Placental epithelial cell (primary cell): ENCODE data around the gene PHC1. TPM values are rescaled to one million over a fixed set of nuclear protein-coding genes. Genes with fewer than 3 reads are reported as not detected.

Source experiments
- total RNA-seq: library from RNA; depleted of rRNA; stranded (reverse); fragments of >200 nt; gene quantifications from 2 replicates; pipeline ENCODE4 v1.2.3, GENCODE V29; 2012

PHC1 gene
- 38.5 and 43.5 TPM in 2 replicates for total RNA-seq

GRCh38 chr12:8914033-8914715, at the start of gene PHC1:
Gene PHC1, plus strand, starts transcription at chr12:8914509. Its CDS starts 3,169 bp downstream, at chr12:8917678.

GRCh38 chr12:8949342-8950220, 35.3 kb downstream of the PHC1 start, which contains the start of gene M6PR:
Gene M6PR, minus strand, starts transcription at chr12:8949645. Its CDS starts 3,241 bp downstream, at chr12:8946404.

GRCh38 chr12:8989413-8989812, 75.1 kb downstream of the PHC1 start, which contains the start of gene KLRG1:
Gene KLRG1, plus strand, starts transcription at chr12:8989546. Its CDS starts 90 bp downstream, at chr12:8989636.

Other genes starting within 250 kb of the PHC1 start
- 38.1 and 55.3 TPM in 2 replicates for gene RIMKLB, start 216.5 kb upstream of the PHC1 start, total RNA-seq
- 179 and 399 TPM in 2 replicates for gene A2ML1, start 91.9 kb upstream of the PHC1 start, total RNA-seq
- 96.0 and 149 TPM in 2 replicates for gene M6PR, start 35.1 kb downstream of the PHC1 start, total RNA-seq
- gene KLRG1, start 75.0 kb downstream of the PHC1 start, total RNA-seq, result 0.39 and 0.76 TPM in 2 replicates
- 0.39 TPM in 1 of 2 replicates, not detected in the other for gene A2M, start 201.4 kb downstream of the PHC1 start, total RNA-seq